Measurements from ENCODE around the gene MCAT.

- TF ChIP-seq CTCF (IDR thresholded peaks at IDR 0.05) (no peak), POLR2A (IDR thresholded peaks at IDR 0.05) (no peak), POLR2AphosphoS5 (IDR thresholded peaks at IDR 0.05; ENCODE audit: insufficient read depth in 1 of 2, low read depth in 1 of 2) (no peak)
These were observed 19.4 kb upstream of the MCAT start for GRCh38 chr22:43162412-43163150.

Measured in vagina (tissue), 2 donors.